WERI-Rb-1 (cell line): ENCODE data around the gene CCDC91.

Experiments used
- DNase-seq: peaks from one replicate; pipeline ENCODE4 v3.0.0-alpha.2; 2020
- H3K27ac ChIP-seq: fragments of 250-450 bp; sonication (Bioruptor Pico); 2 replicates; pipeline ENCODE4 v1.5.1; 2020; ENCODE audit warnings: mild to moderate bottlenecking, moderate library complexity
- H3K27me3 ChIP-seq: fragments of 250-450 bp; sonication (Bioruptor Pico); 2 replicates; pipeline ENCODE4 v1.5.1; 2021; ENCODE audit warnings: mild to moderate bottlenecking, low read depth, moderate library complexity; ENCODE audit not compliant: insufficient read depth, severe bottlenecking
- H3K36me3 ChIP-seq: fragments of 250-450 bp; sonication (Bioruptor Pico); 2 replicates; pipeline ENCODE4 v1.5.1; 2020; ENCODE audit warnings: mild to moderate bottlenecking, moderate library complexity
- H3K4me3 ChIP-seq: 2 replicates; pipeline ENCODE4 v1.5.1; 2011; ENCODE audit warnings: low read depth, mild to moderate bottlenecking, control low read depth, low read length
- H3K9me3 ChIP-seq: fragments of 250-450 bp; sonication (Bioruptor Pico); 2 replicates; pipeline ENCODE4 v1.5.1; 2021; ENCODE audit warnings: mild to moderate bottlenecking, moderate library complexity; ENCODE audit not compliant: severe bottlenecking
- TF ChIP-seq, protein P1 (sequence below): IDR thresholded peaks from 2 replicates; pipeline ENCODE4 v1.5.1; 2011; ENCODE audit warnings: low read depth, mild to moderate bottlenecking, control low read depth, inconsistent platforms, low read length

Gene CCDC91

DNA sequence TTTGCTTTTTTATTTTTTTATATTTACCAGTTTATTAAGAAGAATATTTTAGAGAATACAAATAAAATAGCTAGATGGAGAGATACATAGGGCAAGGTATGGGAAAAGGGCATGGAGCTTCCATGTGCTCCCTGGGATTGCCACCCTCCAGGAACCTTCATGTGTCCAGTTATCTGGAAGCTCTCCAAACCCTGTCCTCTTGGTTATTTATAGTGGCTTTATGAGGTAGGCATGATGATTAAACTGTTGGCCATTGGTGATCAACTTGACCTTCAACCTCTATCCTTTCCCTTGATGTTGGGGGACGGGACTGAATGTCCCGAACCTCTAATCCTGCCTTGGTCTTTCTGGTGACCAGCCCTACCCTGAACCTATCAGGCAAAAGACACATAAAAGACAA lies 156.3 kb downstream of the CCDC91 start:
- Histone ChIP-seq H3K36me3 (no peaks in the 10 kb centered on the region), H3K27ac (no peak overlapping the region), H3K4me3 (no peak overlapping the region), H3K27me3 (no peaks in the 10 kb centered on the region), H3K9me3 (no peaks in the 10 kb centered on the region)
- TF ChIP-seq, protein P1, sequence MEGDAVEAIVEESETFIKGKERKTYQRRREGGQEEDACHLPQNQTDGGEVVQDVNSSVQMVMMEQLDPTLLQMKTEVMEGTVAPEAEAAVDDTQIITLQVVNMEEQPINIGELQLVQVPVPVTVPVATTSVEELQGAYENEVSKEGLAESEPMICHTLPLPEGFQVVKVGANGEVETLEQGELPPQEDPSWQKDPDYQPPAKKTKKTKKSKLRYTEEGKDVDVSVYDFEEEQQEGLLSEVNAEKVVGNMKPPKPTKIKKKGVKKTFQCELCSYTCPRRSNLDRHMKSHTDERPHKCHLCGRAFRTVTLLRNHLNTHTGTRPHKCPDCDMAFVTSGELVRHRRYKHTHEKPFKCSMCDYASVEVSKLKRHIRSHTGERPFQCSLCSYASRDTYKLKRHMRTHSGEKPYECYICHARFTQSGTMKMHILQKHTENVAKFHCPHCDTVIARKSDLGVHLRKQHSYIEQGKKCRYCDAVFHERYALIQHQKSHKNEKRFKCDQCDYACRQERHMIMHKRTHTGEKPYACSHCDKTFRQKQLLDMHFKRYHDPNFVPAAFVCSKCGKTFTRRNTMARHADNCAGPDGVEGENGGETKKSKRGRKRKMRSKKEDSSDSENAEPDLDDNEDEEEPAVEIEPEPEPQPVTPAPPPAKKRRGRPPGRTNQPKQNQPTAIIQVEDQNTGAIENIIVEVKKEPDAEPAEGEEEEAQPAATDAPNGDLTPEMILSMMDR, result no peak
- DNase-seq, result no peak

DNA sequence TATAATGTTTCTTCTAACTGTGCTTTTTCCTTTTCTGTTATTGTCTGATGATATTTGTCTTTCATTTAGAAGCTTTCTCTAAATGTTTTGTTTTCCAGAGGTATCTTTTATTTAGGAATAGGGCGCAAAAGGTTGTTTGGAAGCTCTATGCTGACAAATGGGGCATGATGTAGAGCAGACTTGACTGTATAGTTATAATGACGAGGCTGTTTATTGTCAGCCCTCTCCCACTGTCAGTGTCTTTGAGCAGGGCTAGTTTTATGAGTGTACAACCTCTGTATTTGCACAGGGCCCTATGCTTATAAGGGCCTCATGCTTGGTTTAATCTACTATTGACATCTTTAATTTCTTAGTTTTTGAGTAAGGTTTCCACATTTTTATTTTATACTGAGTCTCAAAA lies 158.9 kb downstream of the CCDC91 start:
- H3K27me3 ChIP-seq, result no peaks in the 10 kb centered on the region
- H3K4me3 ChIP-seq, result no peak overlapping the region
- H3K9me3 ChIP-seq, result no peaks in the 10 kb centered on the region
- no peak overlapping the region for H3K27ac ChIP-seq
- DNase-seq, result no peak
- no peaks in the 10 kb centered on the region for H3K36me3 ChIP-seq
- TF ChIP-seq, protein P1, result no peak

DNA sequence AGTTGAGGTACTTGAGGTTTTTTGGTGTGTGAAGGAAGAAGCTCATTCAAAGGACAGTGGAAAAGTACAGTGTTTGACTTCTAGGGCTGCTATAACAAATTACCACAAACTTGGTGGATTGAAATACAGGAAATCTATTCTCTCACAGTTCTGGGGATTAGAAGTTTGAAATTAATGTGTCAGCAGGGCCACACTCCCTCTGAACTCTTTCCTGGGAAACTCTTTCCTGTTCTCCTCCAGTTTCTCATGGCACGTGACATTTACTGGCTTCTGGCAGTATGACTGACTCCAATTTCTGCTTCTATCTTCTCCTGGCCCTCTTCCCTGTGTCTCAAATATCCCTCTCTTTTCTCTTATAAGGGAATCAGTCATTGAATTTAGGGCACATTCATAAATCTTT lies 160.2 kb downstream of the CCDC91 start:
- Histone ChIP-seq H3K4me3 (no peak overlapping the region), H3K27me3 (no peaks in the 10 kb centered on the region), H3K9me3 (no peaks in the 10 kb centered on the region), H3K36me3 (no peaks in the 10 kb centered on the region), H3K27ac (no peak overlapping the region)
- no peak for DNase-seq
- TF ChIP-seq, protein P1, result no peak

DNA sequence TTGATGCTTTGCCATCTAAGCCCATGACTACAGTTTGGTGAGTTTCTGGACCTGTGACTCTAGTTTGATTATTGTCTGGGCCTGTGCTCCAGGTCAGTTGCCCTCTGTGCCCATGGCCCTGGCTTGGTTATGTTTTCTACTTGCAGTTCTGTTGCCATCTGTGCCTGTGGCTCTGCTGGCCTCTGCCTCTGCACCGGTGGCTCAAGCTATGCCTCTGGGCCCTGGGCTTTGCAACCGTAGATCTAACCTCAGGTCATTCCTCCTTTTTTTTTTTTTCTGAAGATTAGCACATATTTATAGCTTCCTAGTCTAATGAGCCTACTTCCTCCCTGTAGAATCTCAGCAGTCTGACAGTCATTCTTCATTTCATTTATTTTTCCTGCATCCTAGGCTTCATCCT lies 161.2 kb downstream of the CCDC91 start:
- Histone ChIP-seq H3K27ac (no peak overlapping the region), H3K4me3 (no peak overlapping the region), H3K36me3 (no peaks in the 10 kb centered on the region), H3K9me3 (no peaks in the 10 kb centered on the region), H3K27me3 (no peaks in the 10 kb centered on the region)
- TF ChIP-seq, protein P1, result no peak
- DNase-seq, result no peak

DNA sequence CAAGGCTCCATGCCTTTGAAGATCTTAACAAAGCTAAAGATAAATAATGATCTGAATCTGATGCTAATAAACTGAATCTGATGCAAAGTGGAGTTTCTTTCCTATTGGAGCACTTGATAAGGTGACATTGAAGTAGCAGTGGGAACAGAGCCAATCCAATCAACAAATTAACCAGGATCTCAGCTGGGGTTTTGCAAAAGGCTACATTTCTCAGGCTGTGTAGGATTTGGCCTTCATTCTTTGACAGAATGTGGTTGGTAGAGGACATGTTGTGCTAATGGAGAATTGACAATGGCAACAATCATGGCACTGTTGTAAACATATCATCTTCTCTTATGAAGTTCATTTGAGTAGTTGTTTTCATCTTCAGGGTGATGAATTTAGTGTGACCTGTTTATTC lies 164.9 kb downstream of the CCDC91 start:
- no peak for DNase-seq
- no peaks in the 10 kb centered on the region for H3K9me3 ChIP-seq
- no peak overlapping the region for H3K4me3 ChIP-seq
- H3K36me3 ChIP-seq, result no peaks in the 10 kb centered on the region
- H3K27me3 ChIP-seq, result no peaks in the 10 kb centered on the region
- TF ChIP-seq, protein P1, result no peak
- H3K27ac ChIP-seq, result no peak overlapping the region

DNA sequence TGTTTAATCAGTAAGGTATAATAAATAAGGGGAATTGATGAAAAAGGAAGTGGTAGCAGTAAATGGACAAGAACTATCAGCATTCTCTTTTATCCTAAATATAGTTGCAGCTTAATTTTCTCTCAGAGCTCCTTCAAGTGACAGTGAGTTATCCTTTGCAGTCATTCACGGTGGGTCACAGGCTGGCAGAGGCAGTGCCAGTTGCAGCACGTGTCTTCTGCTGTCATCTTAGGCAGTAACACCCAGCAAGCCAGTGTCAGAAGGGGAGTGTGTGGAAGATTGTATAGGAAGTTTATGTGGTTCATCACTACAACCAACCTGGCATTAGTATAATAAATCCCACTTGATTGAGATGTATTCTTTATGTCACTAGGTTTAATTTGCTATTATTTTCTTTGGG lies 170.0 kb downstream of the CCDC91 start:
- H3K4me3 ChIP-seq, result no peak overlapping the region
- no peak overlapping the region for H3K27ac ChIP-seq
- TF ChIP-seq, protein P1, result no peak
- no peaks in the 10 kb centered on the region for H3K9me3 ChIP-seq
- H3K27me3 ChIP-seq, result no peaks in the 10 kb centered on the region
- no peaks in the 10 kb centered on the region for H3K36me3 ChIP-seq
- DNase-seq, result no peak
